ENCODE measurements around the gene HRAS.

Gene HRAS

DNA sequence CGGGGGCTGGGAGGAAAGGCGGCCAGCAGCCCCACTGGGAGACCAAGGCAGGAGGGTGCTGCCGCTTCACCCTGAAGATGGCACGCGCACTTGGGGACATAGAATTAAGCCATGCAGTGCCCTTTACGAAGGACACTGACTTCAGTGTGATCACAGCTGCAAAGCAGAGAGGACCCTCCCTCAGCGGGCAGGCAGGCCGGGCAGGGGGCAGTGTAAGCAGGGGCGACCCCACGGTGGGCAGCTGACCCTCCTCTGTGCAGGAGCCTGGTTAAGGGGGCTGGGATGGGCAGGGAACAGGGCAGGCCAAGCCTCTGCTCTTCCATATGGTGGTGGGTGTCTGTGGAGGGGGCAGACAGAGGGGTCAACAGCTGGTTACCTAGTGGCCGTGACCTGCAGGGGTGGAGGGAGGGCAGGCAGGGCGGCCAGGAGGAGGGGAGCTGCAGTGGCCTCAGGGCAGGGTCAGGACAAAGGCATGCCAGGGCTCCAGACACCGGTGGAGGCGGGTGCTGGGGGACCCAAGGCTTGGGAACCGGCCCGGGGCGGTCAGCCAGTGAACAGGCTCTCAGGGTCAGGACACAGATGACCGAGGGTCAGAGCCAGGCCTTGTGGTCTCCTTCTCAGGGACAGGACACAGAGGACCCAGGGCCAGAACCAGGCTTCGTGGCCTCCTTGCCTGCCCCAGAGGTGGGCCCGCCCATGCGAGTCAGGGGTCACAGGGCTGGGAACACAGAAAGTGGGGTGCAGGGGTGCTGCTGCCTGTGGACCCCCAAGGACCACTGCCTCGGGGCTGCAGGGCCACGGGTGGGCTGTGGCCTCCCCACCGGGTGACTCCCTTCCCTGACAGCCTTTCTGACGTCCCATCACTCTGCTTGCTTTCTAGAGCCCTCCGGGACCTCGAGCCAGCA is 18.0 kb upstream of the HRAS start:
- H3K4me3 ChIP-seq (ENCODE audit: low read depth, low read length) = no peak overlapping the region
- TF ChIP-seq CTCF (IDR thresholded peaks at IDR 0.05; ENCODE audit: low read depth, low read length, missing control alignments) = no peak
- DNase-seq (ENCODE audit: low read depth) = no peak
- in situ Hi-C loops (cut with HindIII; ENCODE audit: low sequenced_read_pairs) = no loop called here

GRCh38 chr11:551596-551995 is 16.2 kb upstream of the HRAS start:
- DNase-seq (ENCODE audit: low read depth) = no peak
- no peak for TF ChIP-seq CTCF (IDR thresholded peaks at IDR 0.05; ENCODE audit: low read depth, low read length, missing control alignments)
- H3K4me3 ChIP-seq (ENCODE audit: low read depth, low read length) = no peak overlapping the region
- in situ Hi-C loops (cut with HindIII; ENCODE audit: low sequenced_read_pairs) = no loop called here

- H3K4me3 ChIP-seq (ENCODE audit: low read depth, low read length) = no peak overlapping the region
- in situ Hi-C loops (cut with HindIII; ENCODE audit: low sequenced_read_pairs) = no loop called here
- DNase-seq (ENCODE audit: low read depth) = no peak
- TF ChIP-seq CTCF (IDR thresholded peaks at IDR 0.05; ENCODE audit: low read depth, low read length, missing control alignments) = no peak
Measured at GRCh38 chr11:551131-551530, 15.8 kb upstream of the HRAS start.

- TF ChIP-seq CTCF (IDR thresholded peaks at IDR 0.05; ENCODE audit: low read depth, low read length, missing control alignments) = no peak
- no peak overlapping the region for H3K4me3 ChIP-seq (ENCODE audit: low read depth, low read length)
- no peak for DNase-seq (ENCODE audit: low read depth)
- in situ Hi-C loops (cut with HindIII; ENCODE audit: low sequenced_read_pairs) = no loop called here
Measured at GRCh38 chr11:550746-551085, 15.3 kb upstream of the HRAS start.

- no peak overlapping the region for H3K4me3 ChIP-seq (ENCODE audit: low read depth, low read length)
- DNase-seq (ENCODE audit: low read depth) = no peak
- no peak for TF ChIP-seq CTCF (IDR thresholded peaks at IDR 0.05; ENCODE audit: low read depth, low read length, missing control alignments)
- in situ Hi-C loops (cut with HindIII; ENCODE audit: low sequenced_read_pairs) = no loop called here
Measured at GRCh38 chr11:550021-550745, 14.8 kb upstream of the HRAS start.

- in situ Hi-C loops (cut with HindIII; ENCODE audit: low sequenced_read_pairs) = no loop called here
- TF ChIP-seq CTCF (IDR thresholded peaks at IDR 0.05; ENCODE audit: low read depth, low read length, missing control alignments) = no peak
- DNase-seq (ENCODE audit: low read depth) = no peak
- no peak overlapping the region for H3K4me3 ChIP-seq (ENCODE audit: low read depth, low read length)
Measured at GRCh38 chr11:548700-549603, 13.6 kb upstream of the HRAS start.

Data from astrocyte of the cerebellum (primary cell).